Mesenchymal stem cell (in vitro differentiated cells and primary cell): Measurements from ENCODE around the gene SYT6.

Experiments
- DNase-seq: peaks from one replicate; pipeline ENCODE4 v3.0.0-alpha.2; 2013
- H2AFZ ChIP-seq: one replicate; pipeline ENCODE4 v1.6.1; 2013; ENCODE audit warnings: low read depth, mild to moderate bottlenecking, control low read depth, inconsistent platforms, low read length, moderate library complexity
- H2AK5ac ChIP-seq: 2 replicates; pipeline ENCODE4 v1.6.1; 2013; ENCODE audit warnings: low read length, moderate library complexity, mild to moderate bottlenecking, inconsistent platforms; ENCODE audit not compliant: severe bottlenecking
- H2BK120ac ChIP-seq: one replicate; pipeline ENCODE4 v1.6.1; 2013; ENCODE audit warnings: low read depth, mild to moderate bottlenecking, inconsistent platforms, low read length, moderate library complexity
- H2BK12ac ChIP-seq, 2 experiments: one replicate each; pipeline ENCODE4 v1.6.1; 2013; ENCODE audit warnings: inconsistent platforms in 2 of 2, low read length in 2 of 2, mild to moderate bottlenecking in 2 of 2, moderate library complexity in 2 of 2, control low read depth in 1 of 2
- H2BK15ac ChIP-seq: one replicate; pipeline ENCODE4 v1.6.1; 2013; ENCODE audit warnings: mild to moderate bottlenecking, low read depth, inconsistent platforms; ENCODE audit not compliant: poor library complexity, severe bottlenecking
- H2BK5ac ChIP-seq: 2 replicates; pipeline ENCODE4 v1.6.1; 2013; ENCODE audit warnings: low read depth, mild to moderate bottlenecking, low read length, control low read depth, inconsistent platforms; ENCODE audit not compliant: poor library complexity, severe bottlenecking
- H3K14ac ChIP-seq, 2 experiments: one replicate each; pipeline ENCODE4 v1.6.1; 2013; ENCODE audit warnings: inconsistent platforms in 2 of 2, low read length in 2 of 2, control low read depth in 1 of 2, mild to moderate bottlenecking in 1 of 2, moderate library complexity in 1 of 2
- H3K18ac ChIP-seq, 2 experiments: one replicate each; pipeline ENCODE4 v1.6.1; 2013; ENCODE audit warnings: inconsistent platforms in 2 of 2, low read length in 2 of 2, control low read depth in 1 of 2, low read depth in 1 of 2, mild to moderate bottlenecking in 1 of 2
- H3K23ac ChIP-seq, 2 experiments: one replicate each; pipeline ENCODE4 v1.6.1; 2013; ENCODE audit warnings: inconsistent platforms in 2 of 2, low read length in 2 of 2, mild to moderate bottlenecking in 2 of 2, moderate library complexity in 2 of 2, control low read depth in 1 of 2
- H3K27ac ChIP-seq: 2 replicates; pipeline ENCODE4 v1.5.1; 2013; ENCODE audit warnings: mild to moderate bottlenecking, moderate library complexity, low read length, control low read depth, inconsistent platforms; ENCODE audit not compliant: poor library complexity, severe bottlenecking
- H3K27me3 ChIP-seq, 2 experiments: 2 replicates each; pipeline versions ENCODE4 v1.6.1 to v1.7.0; 2013; ENCODE audit warnings: low read length in 2 of 2, mild to moderate bottlenecking in 2 of 2, moderate library complexity in 2 of 2, control low read depth in 1 of 2, inconsistent platforms in 1 of 2; ENCODE audit not compliant: control insufficient read depth in 1 of 2, insufficient read depth in 1 of 2
- H3K36me3 ChIP-seq, 2 experiments: 2 replicates each; pipeline versions ENCODE4 v1.6.1 to v1.7.0; 2013; ENCODE audit warnings: low read length in 2 of 2, control low read depth in 1 of 2, inconsistent platforms in 1 of 2, low read depth in 1 of 2, mild to moderate bottlenecking in 1 of 2; ENCODE audit not compliant: insufficient read depth in 2 of 2, control insufficient read depth in 1 of 2
- H3K4ac ChIP-seq, 2 experiments: one replicate each; pipeline ENCODE4 v1.6.1; 2013; ENCODE audit warnings: inconsistent platforms in 2 of 2, low read length in 2 of 2, mild to moderate bottlenecking in 2 of 2, moderate library complexity in 2 of 2, control low read depth in 1 of 2, low read depth in 1 of 2
- H3K4me1 ChIP-seq: 2 replicates; pipeline ENCODE4 v1.6.1; 2013; ENCODE audit warnings: low read depth, low read length, control low read depth; ENCODE audit not compliant: control insufficient read depth, insufficient read depth
- H3K4me2 ChIP-seq: 2 replicates; pipeline ENCODE4 v1.6.1; 2013; ENCODE audit warnings: low read length, mild to moderate bottlenecking, inconsistent platforms; ENCODE audit not compliant: poor library complexity, severe bottlenecking
- H3K4me3 ChIP-seq, 2 experiments: 2 replicates each; pipeline versions ENCODE4 v1.5.1 to v1.7.0; 2013; ENCODE audit warnings: low read length in 2 of 2, mild to moderate bottlenecking in 2 of 2, control low read depth in 1 of 2, low read depth in 1 of 2; ENCODE audit not compliant: insufficient read depth in 1 of 2
- H3K79me1 ChIP-seq: replicated peaks from 2 replicates; pipeline ENCODE4 v1.6.1; 2013; ENCODE audit warnings: mild to moderate bottlenecking, control low read depth, low read length, inconsistent platforms; ENCODE audit not compliant: poor library complexity, severe bottlenecking
- H3K9ac ChIP-seq: 2 replicates; pipeline ENCODE4 v1.7.0; 2013; ENCODE audit warnings: mild to moderate bottlenecking, low read length, moderate library complexity
- H3K9me3 ChIP-seq: 2 replicates; pipeline ENCODE4 v1.7.0; 2013; ENCODE audit warnings: mild to moderate bottlenecking, low read length; ENCODE audit not compliant: control insufficient read depth
- H4K8ac ChIP-seq: one replicate; pipeline ENCODE4 v1.6.1; 2013; ENCODE audit warnings: inconsistent platforms, mild to moderate bottlenecking, low read length, moderate library complexity
- H4K91ac ChIP-seq: one replicate; pipeline ENCODE4 v1.6.1; 2013; ENCODE audit warnings: mild to moderate bottlenecking, low read length, inconsistent platforms
- WGBS: methylation state at CpG from one replicate; pipeline ENCODE4 v1.1.7; 2013; ENCODE audit warnings: mixed read lengths; 5-methylcytosine and 5-hydroxymethylcytosine counted together

The SYT6 gene

DNA sequence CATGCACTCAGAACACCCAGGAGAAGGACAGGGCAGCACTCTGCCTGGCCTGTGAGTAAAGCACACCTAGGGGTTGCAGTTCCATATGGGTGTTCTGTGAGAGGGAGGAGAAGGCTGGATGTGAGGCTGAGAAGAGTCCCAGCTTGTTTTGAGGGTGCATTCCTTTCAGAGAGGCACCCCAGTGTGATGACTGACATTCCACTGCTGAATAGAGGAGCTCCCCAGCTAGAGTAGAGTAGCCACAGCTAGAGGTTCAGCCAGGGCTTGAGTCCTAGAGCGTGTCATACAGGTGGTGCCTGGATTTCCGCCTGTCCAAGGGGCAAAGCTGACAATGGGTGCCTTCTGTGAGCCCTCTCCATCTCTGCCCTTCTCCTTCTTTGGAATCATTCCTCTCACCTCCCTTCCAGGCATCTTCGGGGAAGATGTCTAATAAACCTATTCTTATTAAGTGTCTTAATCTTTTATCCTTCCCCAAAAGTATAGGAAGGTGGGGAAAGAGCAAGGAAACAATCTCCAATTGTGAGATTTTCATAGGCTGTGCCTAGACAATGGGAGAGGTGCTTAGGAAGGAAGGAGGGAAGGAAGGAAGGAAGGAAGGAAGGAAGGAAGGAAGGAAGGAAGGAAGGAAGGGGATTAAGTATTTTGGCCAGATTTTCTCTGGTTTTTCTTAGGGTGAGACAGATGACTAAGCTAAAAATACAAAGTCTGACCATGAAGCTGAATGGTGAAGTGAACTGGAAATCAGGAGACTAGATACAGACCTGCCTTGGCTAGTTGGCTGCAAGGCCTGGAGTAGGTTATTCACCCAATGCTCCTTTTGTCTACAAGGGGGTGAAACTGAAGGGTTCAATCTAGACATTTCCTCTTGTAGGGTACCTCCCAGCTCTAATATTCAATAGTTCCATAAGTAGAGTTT, 43.6 kb upstream of the SYT6 start:
- no peak overlapping the region for H2BK5ac ChIP-seq
- no peak overlapping the region for H3K4me2 ChIP-seq
- H3K23ac ChIP-seq = no peak overlapping the region
- H3K9ac ChIP-seq = no peak overlapping the region
- H3K27ac ChIP-seq = no peak overlapping the region
- no peak overlapping the region for H2BK15ac ChIP-seq
- H3K14ac ChIP-seq = no peak overlapping the region
- no peaks in the 10 kb centered on the region for H3K9me3 ChIP-seq
- no peak for DNase-seq
- H2AFZ ChIP-seq = no peak overlapping the region
- H3K79me1 ChIP-seq = no peaks in the 10 kb centered on the region
- no peak overlapping the region for H2BK120ac ChIP-seq
- H4K91ac ChIP-seq = no peak overlapping the region
- H4K8ac ChIP-seq = no peak overlapping the region
- H2AK5ac ChIP-seq = no peak overlapping the region
- peaks cover 47 to 91% of the 10 kb centered on the region in 2 experiments for H3K27me3 ChIP-seq
- 67% methylated on average over 2 of the region's 3 CpGs for WGBS
- H3K4me1 ChIP-seq = no peaks in the 10 kb centered on the region
- H2BK12ac ChIP-seq = no peak overlapping the region
- H3K36me3 ChIP-seq = no peaks in the 10 kb centered on the region
- no peak overlapping the region for H3K18ac ChIP-seq
- H3K4me3 ChIP-seq = no peak overlapping the region
- H3K4ac ChIP-seq = no peak overlapping the region

DNA sequence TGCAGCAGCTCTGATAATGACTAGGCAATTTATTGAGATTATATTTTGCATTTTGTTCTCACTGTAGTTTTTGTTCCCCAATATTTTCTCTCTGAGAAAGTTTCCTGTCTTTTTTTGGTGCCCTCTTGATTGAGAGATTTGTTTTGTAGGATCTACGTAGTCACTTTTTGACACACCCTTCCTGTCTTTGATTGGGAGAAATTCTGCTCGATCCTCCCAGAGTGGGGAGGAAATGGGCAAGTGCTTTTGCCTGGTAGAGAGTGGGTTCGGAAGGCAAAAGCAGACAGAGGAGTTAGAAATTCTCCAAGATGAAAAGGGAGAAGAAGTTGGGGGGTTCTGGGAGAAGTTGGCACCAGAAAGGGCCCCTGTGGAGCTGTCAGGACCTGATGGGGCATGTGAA, 42.1 kb upstream of the SYT6 start:
- Histone ChIP-seq H3K27me3 (peaks cover 48 to 91% of the 10 kb centered on the region in 2 experiments), H2BK15ac (no peak overlapping the region), H3K27ac (no peak overlapping the region), H2BK5ac (no peak overlapping the region), H3K4ac (no peak overlapping the region), H3K4me1 (no peaks in the 10 kb centered on the region), H3K14ac (no peak overlapping the region), H2BK120ac (no peak overlapping the region), H3K23ac (no peak overlapping the region), H3K18ac (no peak overlapping the region), H3K4me2 (no peak overlapping the region), H4K8ac (no peak overlapping the region), H2BK12ac (no peak overlapping the region), H3K9ac (no peak overlapping the region), H3K36me3 (no peaks in the 10 kb centered on the region), H3K79me1 (no peaks in the 10 kb centered on the region), H2AFZ (no peak overlapping the region), H3K4me3 (no peak overlapping the region), H3K9me3 (no peaks in the 10 kb centered on the region), H4K91ac (no peak overlapping the region), H2AK5ac (no peak overlapping the region)
- DNase-seq = no peak
- 53% methylated on average over 3 of the region's 3 CpGs for WGBS

DNA sequence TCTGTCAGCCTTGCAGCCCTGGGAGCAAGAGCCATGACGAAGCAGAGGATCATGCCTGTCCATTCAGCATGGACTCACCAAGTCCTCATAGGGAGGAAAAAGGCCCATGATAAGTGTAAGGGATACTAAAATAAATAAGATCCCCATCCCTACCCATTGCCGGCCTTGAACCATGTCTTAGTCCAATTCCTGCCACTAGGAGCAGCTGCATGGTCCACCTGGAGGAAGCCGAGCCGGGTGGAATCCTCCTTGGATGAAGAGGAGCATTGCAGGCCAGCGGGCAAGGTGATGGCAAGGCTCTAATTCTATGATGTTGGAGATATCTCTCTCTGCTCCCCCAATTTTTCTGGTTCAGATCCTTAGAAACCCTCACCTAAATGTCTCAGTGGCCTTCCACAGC, 38.7 kb upstream of the SYT6 start:
- no peak overlapping the region for H2BK5ac ChIP-seq
- no peak overlapping the region for H4K91ac ChIP-seq
- H2AFZ ChIP-seq = no peak overlapping the region
- no peaks in the 10 kb centered on the region for H3K36me3 ChIP-seq
- H3K9me3 ChIP-seq = no peaks in the 10 kb centered on the region
- H3K4ac ChIP-seq = no peak overlapping the region
- no peak overlapping the region for H2BK12ac ChIP-seq
- no peak overlapping the region for H3K27ac ChIP-seq
- 71% methylated on average over 3 of the region's 5 CpGs for WGBS
- H3K4me3 ChIP-seq = no peak overlapping the region
- peaks cover 43 to 73% of the 10 kb centered on the region in 2 experiments for H3K27me3 ChIP-seq
- H2BK15ac ChIP-seq = no peak overlapping the region
- H3K4me2 ChIP-seq = no peak overlapping the region
- H4K8ac ChIP-seq = no peak overlapping the region
- H3K14ac ChIP-seq = no peak overlapping the region
- H3K79me1 ChIP-seq = no peaks in the 10 kb centered on the region
- H2BK120ac ChIP-seq = no peak overlapping the region
- no peaks in the 10 kb centered on the region for H3K4me1 ChIP-seq
- H3K9ac ChIP-seq = no peak overlapping the region
- no peak overlapping the region for H3K23ac ChIP-seq
- no peak overlapping the region for H2AK5ac ChIP-seq
- DNase-seq = no peak
- H3K18ac ChIP-seq = no peak overlapping the region

DNA sequence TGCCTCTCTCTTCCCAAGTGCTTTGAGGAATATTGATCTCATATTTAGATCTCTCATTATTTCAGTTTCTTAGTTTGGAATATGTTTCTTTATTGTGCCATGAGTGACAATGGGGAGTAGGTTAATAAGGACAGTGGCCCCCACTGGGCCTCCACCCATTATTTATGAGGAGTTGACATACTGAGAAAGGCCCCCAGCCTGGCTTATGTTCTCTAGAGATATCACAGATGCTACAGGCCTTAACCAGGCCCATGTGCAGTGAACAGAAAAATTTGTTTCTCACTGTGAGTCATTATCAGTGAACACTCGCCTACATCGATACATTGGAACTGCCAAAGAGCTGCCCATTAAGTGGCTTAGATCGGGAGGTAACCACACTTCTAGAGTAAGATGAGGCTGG, 35.7 kb upstream of the SYT6 start:
- H2BK120ac ChIP-seq = no peak overlapping the region
- no peaks in the 10 kb centered on the region for H3K4me1 ChIP-seq
- no peak overlapping the region for H2BK15ac ChIP-seq
- H3K4me3 ChIP-seq = no peak overlapping the region
- H3K14ac ChIP-seq = no peak overlapping the region
- H4K8ac ChIP-seq = no peak overlapping the region
- H3K23ac ChIP-seq = no peak overlapping the region
- H2AK5ac ChIP-seq = no peak overlapping the region
- no peaks in the 10 kb centered on the region for H3K36me3 ChIP-seq
- no peak for DNase-seq
- H3K79me1 ChIP-seq = no peaks in the 10 kb centered on the region
- H3K4ac ChIP-seq = no peak overlapping the region
- WGBS = 97% methylated on average over 3 of the region's 3 CpGs
- H3K27ac ChIP-seq = no peak overlapping the region
- no peak overlapping the region for H2BK12ac ChIP-seq
- no peak overlapping the region for H4K91ac ChIP-seq
- H3K9me3 ChIP-seq = no peaks in the 10 kb centered on the region
- H2BK5ac ChIP-seq = no peak overlapping the region
- no peak overlapping the region for H2AFZ ChIP-seq
- H3K27me3 ChIP-seq = peaks cover 31 to 44% of the 10 kb centered on the region in 2 experiments
- H3K4me2 ChIP-seq = no peak overlapping the region
- H3K9ac ChIP-seq = no peak overlapping the region
- H3K18ac ChIP-seq = no peak overlapping the region
